Measurements from ENCODE around the gene UGT1A3.

UGT1A3 gene

DNA sequence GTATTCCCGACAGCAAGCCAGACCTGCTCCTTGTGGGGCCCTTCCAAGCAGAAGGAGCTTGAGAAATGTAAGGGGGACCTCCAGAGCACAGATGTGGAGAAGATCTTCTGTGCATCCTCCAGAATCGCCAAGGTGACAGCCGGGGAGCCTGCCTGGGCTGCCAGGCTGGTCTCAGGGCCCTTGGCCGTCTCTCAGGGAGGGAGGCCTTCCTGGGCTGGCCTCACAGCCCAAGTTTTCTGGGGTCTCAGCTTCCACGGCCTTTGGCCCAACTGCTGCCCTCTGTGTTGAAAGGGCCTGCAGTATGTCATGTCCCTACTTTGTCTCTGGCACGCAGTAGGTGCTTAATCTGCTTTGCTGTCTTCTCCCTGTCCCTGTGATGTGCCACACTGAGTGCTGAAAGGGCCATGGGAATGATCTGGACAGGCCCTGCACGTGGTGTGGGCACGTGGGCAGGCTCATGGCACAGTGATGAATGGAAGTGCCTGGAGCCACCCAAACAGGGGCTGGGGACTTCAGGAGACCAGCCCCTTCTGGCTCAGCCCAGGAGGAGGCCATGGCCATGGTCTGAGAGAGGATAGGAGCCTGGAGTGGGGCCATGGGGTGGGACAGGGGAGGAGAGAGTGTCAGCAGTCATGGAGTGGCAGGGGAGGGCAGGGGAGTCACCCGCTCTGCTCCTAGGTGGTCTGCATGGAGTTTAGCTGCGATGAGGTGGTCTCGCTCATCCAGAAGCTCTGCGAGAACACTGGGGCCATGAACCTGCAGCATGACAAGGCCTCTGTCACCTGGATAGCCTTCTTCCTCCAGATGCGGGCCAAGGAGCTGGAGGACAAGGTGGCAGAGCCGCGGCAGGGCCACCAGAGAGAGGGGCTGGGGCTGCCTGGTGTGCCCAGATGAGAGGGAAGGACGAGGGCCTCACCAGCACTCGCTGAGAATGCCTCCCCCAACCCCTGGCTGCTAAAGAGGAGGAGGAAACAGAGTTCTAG lies 90.1 kb downstream of the UGT1A3 start:
- no peak for DNase-seq

DNA sequence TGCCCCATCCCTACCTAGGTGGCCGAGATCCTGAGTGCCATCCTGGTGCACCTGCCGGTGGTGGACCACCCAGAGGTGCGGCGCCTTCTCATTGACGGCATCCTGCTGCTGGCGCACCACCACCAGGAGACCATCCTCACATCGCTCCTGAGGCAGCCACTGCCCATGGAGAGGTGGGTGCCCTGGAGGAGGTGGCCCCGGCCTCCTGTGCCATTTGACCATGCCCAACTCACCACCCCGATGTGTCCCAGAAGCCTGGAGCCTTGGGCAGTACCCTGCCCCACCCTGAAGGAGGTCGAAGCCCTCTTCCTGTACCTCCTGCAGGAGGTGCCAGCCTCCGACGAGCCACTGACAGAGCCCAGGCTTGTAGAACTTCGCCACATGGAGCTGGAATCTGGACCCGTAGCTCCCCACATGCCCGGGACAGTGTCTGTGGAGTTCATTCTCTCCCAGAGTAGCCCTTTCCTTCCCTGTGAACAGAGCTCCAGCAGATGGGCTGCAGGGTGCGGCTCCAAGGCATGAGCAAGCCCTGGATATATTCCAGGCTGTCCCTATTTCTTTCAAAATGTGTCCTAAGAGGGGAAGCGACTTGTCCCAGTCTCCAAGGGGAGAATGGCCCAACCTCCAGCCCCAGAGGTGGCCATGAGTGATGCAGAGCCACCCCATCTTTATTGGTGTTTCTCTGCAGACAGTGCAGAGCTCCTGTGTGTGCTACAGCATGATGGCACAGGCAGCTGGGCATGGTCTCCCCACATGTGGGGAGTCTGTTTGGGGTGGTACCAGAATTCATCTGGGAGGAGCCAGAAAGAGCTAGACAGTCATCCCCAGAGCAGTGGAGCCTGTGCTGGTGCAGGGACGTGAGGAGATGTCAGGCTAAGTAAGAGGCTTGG lies 91.3 kb downstream of the UGT1A3 start:
- no peak for DNase-seq

- no peak for DNase-seq
Measured at GRCh38 chr2:233820774-233821105, 91.9 kb downstream of the UGT1A3 start.

DNA sequence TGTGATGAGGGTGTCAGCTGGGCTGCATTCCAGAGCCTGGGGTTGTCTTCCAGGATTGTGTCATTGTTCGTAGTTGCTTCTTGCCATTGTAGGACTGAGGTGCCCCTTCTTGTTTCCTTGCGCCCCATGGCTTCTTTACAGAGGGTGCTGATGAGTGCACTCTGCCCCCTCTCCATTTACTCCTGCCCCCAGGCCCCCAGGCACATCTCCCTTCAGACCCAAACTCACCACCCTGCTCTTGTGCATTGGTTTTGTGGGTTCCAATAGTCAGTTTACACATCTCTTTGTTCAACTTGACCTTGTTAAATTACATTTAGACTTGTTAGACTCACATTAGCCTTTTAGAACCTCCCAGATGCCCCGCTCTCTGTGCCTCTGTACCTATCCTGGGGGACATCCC lies 92.4 kb downstream of the UGT1A3 start:
- no peak for DNase-seq

DNA sequence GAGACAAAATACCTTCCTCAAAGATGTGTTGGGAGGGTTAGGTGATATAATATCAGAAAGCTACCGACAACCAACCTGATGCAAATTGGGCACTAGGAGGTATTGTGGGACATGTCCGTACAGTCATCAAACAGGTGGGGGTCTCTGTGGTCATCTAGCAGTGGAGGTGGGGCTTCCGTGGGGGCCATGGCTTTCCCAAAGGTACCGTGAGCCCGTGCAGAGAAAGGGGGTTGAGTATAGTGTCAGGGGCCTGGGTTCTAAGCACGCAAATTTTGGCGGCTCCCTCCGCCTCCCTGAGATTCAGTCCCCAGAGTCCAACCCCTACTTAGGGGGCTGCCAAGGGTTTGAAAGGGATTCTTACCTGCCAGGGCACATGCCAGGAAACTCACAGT lies 92.9 kb downstream of the UGT1A3 start:
- no peak for DNase-seq

DNA sequence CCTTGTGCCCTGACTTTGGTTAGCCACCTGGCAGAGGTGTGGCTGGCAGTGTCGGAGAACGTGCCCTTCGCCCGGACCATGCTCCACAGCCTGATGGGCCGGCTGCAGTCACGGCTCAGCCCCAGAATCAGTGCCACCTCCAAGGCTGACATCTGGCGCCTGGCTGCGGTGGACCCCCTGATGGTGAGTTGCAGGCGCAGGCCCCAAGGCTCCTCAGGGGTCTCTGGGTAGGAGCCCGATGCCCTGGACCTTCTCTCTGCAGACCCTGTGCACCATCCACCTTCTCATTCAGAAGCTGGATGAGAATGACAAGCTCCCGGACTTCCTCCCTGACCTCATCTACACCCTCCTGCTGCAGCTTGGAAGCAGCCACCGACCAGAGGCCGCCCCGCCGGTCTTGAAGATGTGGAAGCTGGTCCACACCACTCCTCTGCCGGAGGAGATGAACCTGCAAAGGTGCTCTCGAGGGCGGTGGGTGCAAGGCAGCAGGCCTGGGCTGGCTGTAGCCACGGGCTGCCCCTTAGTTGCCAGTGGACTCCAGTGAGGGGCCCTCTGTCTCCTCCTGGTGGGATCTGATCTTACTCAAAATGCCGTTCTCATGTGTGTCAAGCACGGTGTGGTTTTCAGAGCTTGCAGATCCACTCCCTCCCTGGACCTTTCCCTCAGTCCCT lies 93.4 kb downstream of the UGT1A3 start:
- DNase-seq, result no peak

Data from cerebellar nuclear complex (tissue), 1 donor.